Measurements from ENCODE around the gene ERFE.

ERFE gene

DNA sequence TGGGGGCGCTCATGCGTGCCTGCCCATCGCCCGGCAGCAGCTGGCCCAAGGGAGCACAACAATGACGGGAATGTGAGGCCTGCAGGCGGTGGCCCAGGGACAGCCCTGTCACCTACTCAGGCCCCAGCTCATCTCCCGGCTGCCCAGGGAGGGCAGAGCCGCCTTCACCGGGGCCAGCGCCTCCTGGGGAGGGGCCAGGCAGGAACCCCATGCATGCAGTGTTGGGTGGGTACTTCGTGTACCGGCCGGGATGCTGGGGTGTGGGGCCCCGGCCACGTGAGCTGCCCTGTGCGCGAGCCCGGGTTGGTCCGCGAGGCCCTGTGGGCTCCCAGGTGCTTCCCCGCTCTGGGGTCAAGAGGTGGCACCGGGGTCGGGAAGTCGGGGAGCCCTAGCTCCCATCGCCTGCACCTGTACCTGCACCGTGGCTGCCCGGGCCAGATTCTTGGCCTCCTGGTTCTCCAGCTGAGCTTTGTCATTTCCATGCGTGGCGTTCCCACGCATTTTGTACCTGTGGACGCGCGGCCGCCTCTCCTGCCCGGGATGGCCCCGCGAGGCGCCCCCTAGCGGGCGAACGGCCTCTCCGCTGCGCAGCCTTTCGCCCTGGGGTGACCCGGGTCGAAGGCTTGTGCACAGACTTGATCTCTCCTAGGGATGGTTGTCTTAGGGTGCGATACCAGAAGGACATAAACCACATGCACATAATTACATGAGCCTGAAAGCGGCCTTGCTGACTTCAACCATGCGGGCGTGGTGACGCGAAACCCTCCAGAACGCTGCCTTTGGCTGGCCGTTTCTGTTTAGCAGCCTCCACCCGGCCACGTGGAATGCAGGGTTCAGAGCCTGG lies 19.4 kb upstream of the ERFE start:
- FAIRE-seq (no peak), DNase-seq (ENCODE audit: low spot score) (no peak)

DNA sequence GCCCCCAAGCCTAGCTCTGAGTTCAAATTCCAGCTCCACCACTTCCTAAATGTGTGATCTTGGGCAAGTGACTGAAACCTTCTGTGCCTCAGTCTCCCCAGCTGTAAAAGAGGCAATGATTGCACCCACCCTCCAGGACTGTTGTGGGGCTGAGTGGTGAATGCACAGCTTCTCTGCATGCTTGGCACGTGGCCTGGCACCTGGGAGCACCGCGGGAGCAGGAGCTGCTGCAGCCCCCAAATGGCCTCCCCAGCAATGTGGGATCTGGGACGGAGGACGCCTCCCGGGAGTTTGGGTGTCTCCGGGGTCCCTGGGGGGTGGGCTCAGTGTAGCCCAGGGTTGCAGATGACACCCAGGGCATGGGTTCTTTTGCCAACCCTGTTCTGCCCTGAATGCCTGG lies 18.7 kb upstream of the ERFE start:
- no peak for FAIRE-seq
- no peak for DNase-seq (ENCODE audit: low spot score)

GRCh38 chr2:238140721-238141540 lies 17.8 kb upstream of the ERFE start:
- no peak for FAIRE-seq
- no peak for DNase-seq (ENCODE audit: low spot score)

DNA sequence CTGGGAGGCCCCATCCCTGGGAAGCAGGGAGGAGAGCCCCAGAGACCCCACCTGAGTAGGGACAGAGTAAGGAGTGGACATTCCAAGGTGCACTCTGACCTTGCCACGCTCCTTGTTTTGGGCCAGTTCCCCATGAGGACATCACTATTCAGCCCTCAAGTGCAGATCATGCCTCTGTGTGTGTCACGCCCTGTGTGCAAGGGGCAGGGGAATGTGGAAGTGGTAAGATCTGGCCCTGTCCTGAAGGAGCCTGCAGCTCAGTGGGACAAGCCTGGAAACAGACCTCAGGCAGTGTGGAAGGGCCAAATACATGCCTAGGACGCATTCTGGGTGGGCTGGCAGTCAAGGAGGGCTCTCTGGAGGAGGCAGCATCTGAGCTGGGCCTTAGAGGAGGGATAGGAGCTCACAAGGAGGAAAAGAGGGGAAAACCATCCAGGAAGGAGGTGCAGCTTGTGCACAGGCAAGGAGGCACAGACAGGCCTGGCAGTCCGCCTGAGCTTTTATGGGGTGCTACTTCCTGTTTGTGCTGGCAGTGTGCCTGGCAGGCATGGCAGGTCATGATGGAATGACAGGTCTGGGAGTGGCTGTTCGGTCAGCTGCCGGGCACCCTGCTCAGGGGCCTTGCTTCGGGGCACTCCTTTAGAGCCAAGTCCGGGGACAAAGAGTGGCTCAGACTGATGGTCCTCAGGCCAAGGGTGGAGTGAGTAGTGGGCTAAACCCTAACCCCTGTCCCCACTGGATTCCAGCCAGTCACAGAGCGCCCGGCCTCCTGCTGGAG lies 17.0 kb upstream of the ERFE start:
- DNase-seq (ENCODE audit: low spot score), result peak; percentile 62

GRCh38 chr2:238142382-238143205 lies 16.2 kb upstream of the ERFE start:
- DNase-seq (ENCODE audit: low spot score) (no peak), FAIRE-seq (no peak)

More for the DNA sequence above, 17.0 kb upstream of the ERFE start:
- FAIRE-seq, result no peak

- FAIRE-seq, result peak; percentile 86
- peak; percentile 92 for DNase-seq (ENCODE audit: low spot score)
Measured at GRCh38 chr2:238143239-238143951, 15.4 kb upstream of the ERFE start.

- FAIRE-seq, result no peak
- no peak for DNase-seq (ENCODE audit: low spot score)
Measured at GRCh38 chr2:238144262-238144661, 14.5 kb upstream of the ERFE start.

DNA sequence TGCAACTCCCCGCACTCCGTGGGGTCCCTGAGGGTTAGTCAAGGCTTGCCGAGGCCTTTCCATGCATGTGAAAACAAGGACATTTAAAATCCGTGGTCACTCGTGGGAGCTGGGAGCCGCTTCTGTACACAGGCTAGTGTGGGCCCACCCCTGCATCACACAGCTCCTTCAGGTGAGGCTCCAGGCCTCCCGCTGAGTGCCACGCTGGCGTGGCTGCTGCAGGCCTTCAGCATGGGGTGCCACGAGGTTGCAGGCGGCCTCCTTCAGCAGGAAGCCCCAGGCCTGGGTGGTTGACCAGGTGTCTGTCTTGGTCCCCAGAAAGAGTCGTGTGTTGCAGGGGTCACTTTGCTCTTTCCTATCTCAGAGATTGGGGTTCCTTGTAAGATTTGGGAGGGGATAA lies 13.7 kb upstream of the ERFE start:
- DNase-seq (ENCODE audit: low spot score) (no peak), FAIRE-seq (no peak)

DNA sequence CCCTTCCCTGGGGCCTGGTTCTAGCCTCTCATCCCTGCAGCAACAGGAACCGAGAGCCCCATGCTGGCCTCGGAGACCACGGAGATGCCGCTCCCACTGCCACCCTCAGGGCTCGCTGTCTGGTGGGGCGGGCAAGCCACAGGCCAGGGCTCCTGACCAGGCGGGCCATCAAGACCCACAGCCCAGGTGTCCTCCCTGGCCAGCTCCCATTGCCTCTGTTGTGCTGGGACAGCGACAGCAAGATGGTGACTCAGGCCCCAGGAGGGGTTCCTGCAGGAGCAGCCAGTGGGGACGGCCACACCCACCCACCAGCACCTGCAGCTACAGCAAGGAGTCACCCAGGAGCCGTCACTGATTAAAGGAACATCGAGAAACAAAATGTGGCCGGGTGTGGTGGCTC lies 12.9 kb upstream of the ERFE start:
- FAIRE-seq (no peak), DNase-seq (ENCODE audit: low spot score) (no peak)

DNA sequence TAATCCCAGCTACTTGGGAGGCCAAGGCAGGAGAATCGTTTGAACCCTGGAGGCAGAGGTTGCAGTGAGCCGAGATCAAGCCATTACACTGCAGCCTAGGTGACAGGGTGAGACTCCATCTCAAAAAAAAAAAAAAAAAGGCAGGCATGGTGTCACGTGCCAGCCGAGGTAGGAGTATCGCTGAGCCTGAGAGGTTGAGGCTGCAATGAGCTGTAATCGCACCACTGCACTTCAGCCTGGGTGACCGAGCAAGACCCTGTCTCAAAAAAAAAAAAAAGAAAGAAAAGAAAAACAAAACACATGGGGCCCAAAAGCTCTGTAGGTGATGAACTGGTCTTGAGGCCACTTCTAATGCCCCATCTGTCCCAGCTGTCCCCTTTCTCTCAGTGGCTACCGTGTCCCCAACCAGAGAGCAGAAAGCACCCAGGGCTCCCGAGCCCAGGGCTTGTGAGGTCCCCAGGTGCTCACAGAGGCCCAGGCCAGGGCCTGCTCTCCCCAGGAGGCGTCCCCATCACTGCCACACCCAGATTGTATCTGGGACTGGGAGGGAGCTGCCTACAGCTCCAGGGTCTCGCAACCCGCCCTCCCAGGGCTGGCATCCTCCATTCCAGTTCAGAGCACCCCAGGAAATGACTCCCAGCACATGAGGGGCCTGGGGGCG lies 11.8 kb upstream of the ERFE start:
- FAIRE-seq (no peak), DNase-seq (ENCODE audit: low spot score) (no peak)

GRCh38 chr2:238148981-238149380 lies 9.8 kb upstream of the ERFE start:
- no peak for DNase-seq (ENCODE audit: low spot score)
- no peak for FAIRE-seq

DNA sequence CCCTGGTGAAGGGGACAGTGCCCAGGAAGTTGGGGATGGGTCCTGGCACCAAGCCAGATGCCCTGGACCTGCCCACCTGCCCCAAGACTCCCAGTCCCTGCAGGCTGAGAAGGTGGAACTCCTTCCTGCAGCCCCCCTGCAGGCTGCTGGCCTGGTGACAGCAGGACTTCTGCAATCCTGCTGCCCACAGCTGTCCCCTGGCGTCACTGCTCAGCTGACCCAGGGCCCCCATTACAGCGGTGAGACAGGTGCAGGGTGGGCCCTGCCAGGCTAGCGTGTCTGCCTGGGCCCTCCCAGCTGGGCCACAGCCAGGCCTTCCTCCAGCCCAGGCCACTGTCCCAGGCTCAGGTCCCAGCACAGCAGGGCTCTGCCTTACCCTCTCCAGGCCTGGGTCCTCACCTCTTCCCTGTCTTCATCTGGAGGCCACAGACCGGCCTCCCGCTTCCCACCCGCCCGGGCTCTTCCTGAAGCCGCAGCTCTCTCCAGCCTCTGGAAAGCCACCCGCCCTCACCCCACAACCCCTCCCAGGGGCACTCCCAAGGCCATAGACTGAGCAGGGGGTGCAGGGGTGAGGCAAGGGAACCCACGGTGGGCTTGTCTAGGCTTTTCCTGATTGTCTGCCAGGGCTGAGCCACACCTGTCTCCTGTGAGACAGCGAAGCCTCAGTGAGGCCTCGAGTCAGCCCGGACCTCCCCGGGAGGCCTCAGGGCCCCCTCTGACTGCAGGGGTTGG lies 8.8 kb upstream of the ERFE start:
- no peak for FAIRE-seq
- no peak for DNase-seq (ENCODE audit: low spot score)

- FAIRE-seq (no peak), DNase-seq (ENCODE audit: low spot score) (no peak)
Measured at GRCh38 chr2:238150686-238151085, 8.1 kb upstream of the ERFE start.

GRCh38 chr2:238151205-238151604 lies 7.6 kb upstream of the ERFE start:
- no peak for FAIRE-seq

DNA sequence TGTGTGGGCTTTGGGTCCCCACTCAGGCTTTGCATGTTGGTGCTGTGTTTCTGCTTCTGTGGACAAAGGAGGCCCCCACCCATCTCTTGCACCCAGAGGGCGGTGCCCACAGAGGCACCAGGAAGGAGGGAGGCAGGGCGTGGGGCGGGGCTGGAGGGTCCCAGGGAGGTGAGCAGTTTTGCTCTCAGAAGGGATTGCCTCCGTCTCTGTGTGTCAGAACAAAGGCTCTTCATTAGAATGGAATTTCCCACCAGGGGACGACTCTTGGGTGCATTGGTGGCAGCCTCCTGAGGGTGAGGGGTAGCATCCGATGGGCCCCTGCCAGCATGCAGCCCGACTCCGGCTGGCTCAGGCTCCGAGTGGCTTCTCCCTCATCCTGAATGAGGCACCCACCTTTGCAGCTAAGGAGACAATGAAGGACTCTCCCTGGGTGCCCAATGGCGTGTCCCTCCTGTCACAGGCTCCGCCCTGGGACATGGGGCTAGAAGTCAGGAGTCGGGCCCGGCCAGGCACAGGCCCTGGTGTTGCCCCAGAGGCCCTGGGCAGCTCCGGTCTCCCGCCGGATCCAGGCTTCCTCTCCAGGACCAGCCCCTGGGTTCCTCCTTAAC lies 7.0 kb upstream of the ERFE start:
- no peak for FAIRE-seq
- DNase-seq (ENCODE audit: low spot score), result no peak

More at GRCh38 chr2:238151205-238151604, 7.6 kb upstream of the ERFE start:
- DNase-seq (ENCODE audit: low spot score), result no peak

GRCh38 chr2:238152771-238153688 lies 5.7 kb upstream of the ERFE start:
- DNase-seq (ENCODE audit: low spot score), result no peak
- FAIRE-seq, result no peak

- DNase-seq (ENCODE audit: low spot score), result no peak
- FAIRE-seq, result no peak
Measured at GRCh38 chr2:238154570-238154969, 4.2 kb upstream of the ERFE start.
